ENCODE results near the gene GAL3ST1.

The GAL3ST1 gene

GRCh38 chr22:30516273-30516672 lies 58.2 kb downstream of the GAL3ST1 start:
- H3K79me2 ChIP-seq (ENCODE audit: insufficient read depth, low read depth) = no peaks in the 10 kb centered on the region
- no peaks in the 10 kb centered on the region; the same call in 1 of the 2 replicates for H3K27me3 ChIP-seq (ENCODE audit: insufficient read depth, low read depth)
- H3K4me3 ChIP-seq (IDR thresholded peaks at IDR 0.05; ENCODE audit: insufficient read depth, low read depth, low read length) = no peak overlapping the region
- H3K27ac ChIP-seq = no peak overlapping the region
- no peak overlapping the region for H3K9ac ChIP-seq
- no peak for TF ChIP-seq CTCF (conservative IDR thresholded peaks at IDR 0.05; ENCODE audit: low read depth, low read length)
- H3K36me3 ChIP-seq (ENCODE audit: insufficient read depth) = no peaks in the 10 kb centered on the region
- no peaks in the 10 kb centered on the region for H4K20me1 ChIP-seq (ENCODE audit: insufficient read depth)
- no peak overlapping the region for H3K4me2 ChIP-seq
- H2AFZ ChIP-seq (ENCODE audit: low read depth) = no peak overlapping the region
- no peaks in the 10 kb centered on the region for H3K4me1 ChIP-seq (ENCODE audit: low read depth, poor library complexity, severe bottlenecking)

GRCh38 chr22:30514252-30514651 lies 60.2 kb downstream of the GAL3ST1 start:
- no peak overlapping the region for H3K4me2 ChIP-seq

GRCh38 chr22:30513462-30513861 lies 61.0 kb downstream of the GAL3ST1 start:
- Histone ChIP-seq H4K20me1 (ENCODE audit: insufficient read depth) (no peaks in the 10 kb centered on the region), H3K79me2 (ENCODE audit: insufficient read depth, low read depth) (no peaks in the 10 kb centered on the region), H3K36me3 (ENCODE audit: insufficient read depth) (no peaks in the 10 kb centered on the region), H3K4me3 (IDR thresholded peaks at IDR 0.05; ENCODE audit: insufficient read depth, low read depth, low read length) (no peak overlapping the region), H3K4me2 (no peak overlapping the region), H3K4me1 (ENCODE audit: low read depth, poor library complexity, severe bottlenecking) (no peaks in the 10 kb centered on the region), H3K9ac (no peak overlapping the region), H2AFZ (ENCODE audit: low read depth) (no peak overlapping the region), H3K27ac (no peak overlapping the region), H3K27me3 (ENCODE audit: insufficient read depth, low read depth) (no peaks in the 10 kb centered on the region; the same call in 1 of the 2 replicates)
- TF ChIP-seq CTCF (conservative IDR thresholded peaks at IDR 0.05; ENCODE audit: low read depth, low read length) = no peak

More at GRCh38 chr22:30514252-30514651, 60.2 kb downstream of the GAL3ST1 start:
- H3K27me3 ChIP-seq (ENCODE audit: insufficient read depth, low read depth) = no peaks in the 10 kb centered on the region; the same call in 1 of the 2 replicates
- no peaks in the 10 kb centered on the region for H4K20me1 ChIP-seq (ENCODE audit: insufficient read depth)
- no peak overlapping the region for H2AFZ ChIP-seq (ENCODE audit: low read depth)
- no peak overlapping the region for H3K4me3 ChIP-seq (IDR thresholded peaks at IDR 0.05; ENCODE audit: insufficient read depth, low read depth, low read length)
- no peaks in the 10 kb centered on the region for H3K79me2 ChIP-seq (ENCODE audit: insufficient read depth, low read depth)
- no peak overlapping the region for H3K9ac ChIP-seq
- no peaks in the 10 kb centered on the region for H3K4me1 ChIP-seq (ENCODE audit: low read depth, poor library complexity, severe bottlenecking)
- no peaks in the 10 kb centered on the region for H3K36me3 ChIP-seq (ENCODE audit: insufficient read depth)
- no peak for TF ChIP-seq CTCF (conservative IDR thresholded peaks at IDR 0.05; ENCODE audit: low read depth, low read length)
- H3K27ac ChIP-seq = no peak overlapping the region

GRCh38 chr22:30511911-30512310 lies 62.6 kb downstream of the GAL3ST1 start:
- H3K9ac ChIP-seq = no peak overlapping the region
- H3K36me3 ChIP-seq (ENCODE audit: insufficient read depth) = no peaks in the 10 kb centered on the region
- no peaks in the 10 kb centered on the region for H3K79me2 ChIP-seq (ENCODE audit: insufficient read depth, low read depth)
- H2AFZ ChIP-seq (ENCODE audit: low read depth) = no peak overlapping the region
- no peak overlapping the region for H3K4me3 ChIP-seq (IDR thresholded peaks at IDR 0.05; ENCODE audit: insufficient read depth, low read depth, low read length)
- H4K20me1 ChIP-seq (ENCODE audit: insufficient read depth) = no peaks in the 10 kb centered on the region
- TF ChIP-seq CTCF (conservative IDR thresholded peaks at IDR 0.05; ENCODE audit: low read depth, low read length) = no peak
- H3K27me3 ChIP-seq (ENCODE audit: insufficient read depth, low read depth) = no peaks in the 10 kb centered on the region; the same call in 1 of the 2 replicates
- H3K4me1 ChIP-seq (ENCODE audit: low read depth, poor library complexity, severe bottlenecking) = no peaks in the 10 kb centered on the region
- H3K27ac ChIP-seq = no peak overlapping the region
- no peak overlapping the region for H3K4me2 ChIP-seq
